ENCODE measurements around the gene TAF1B.

The TAF1B gene

DNA sequence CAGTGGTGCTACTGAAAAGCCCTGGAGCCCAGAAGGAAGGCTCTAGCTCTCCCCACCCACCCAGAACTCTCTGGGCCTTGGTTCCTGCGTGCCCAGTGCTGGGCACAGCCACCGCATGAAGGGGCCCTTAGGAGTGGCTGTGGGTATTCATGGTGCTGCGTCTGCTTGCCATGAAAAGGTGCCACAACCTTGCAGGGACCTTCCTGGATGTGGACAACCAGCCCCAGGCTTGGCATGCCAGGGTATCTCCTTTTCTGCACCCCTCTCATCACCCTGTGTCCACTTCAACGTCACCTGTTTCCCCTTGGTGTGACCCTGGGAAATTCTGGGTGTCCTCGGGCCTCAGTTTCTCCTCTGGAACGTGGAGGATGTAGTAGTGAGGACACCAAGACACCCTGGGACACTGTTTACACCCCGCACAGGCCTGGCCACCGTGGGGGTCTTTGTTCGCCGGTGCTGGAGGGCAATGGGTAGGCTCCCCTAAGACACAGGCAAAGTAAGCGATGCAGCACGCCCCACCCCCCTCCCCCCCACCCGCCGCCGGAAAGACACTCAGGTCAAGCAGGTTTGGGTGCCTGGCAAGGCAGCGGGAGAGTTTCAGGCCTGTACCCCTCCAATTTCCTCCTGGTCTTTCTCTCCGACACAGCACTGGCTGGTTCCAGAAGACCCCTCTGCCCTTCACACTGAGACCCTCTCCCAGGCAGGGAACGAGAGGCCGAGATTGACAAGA, 34.8 kb upstream of the TAF1B start:
- no peak for DNase-seq

DNA sequence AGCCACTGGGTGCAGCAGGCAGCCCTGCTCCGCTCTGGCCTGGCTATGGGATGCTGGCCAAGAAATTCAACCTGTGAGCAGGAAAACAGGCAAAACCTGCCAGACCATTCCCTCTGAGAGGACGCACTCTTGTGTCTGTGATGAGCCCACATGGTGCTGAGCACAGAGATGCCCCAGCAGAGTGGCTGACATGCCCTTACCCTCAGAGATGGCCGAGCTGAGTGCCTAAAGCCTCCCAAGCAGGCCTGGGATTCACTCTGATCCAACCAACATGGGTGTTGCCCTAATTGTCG, 34.3 kb upstream of the TAF1B start:
- no peak for DNase-seq

DNA sequence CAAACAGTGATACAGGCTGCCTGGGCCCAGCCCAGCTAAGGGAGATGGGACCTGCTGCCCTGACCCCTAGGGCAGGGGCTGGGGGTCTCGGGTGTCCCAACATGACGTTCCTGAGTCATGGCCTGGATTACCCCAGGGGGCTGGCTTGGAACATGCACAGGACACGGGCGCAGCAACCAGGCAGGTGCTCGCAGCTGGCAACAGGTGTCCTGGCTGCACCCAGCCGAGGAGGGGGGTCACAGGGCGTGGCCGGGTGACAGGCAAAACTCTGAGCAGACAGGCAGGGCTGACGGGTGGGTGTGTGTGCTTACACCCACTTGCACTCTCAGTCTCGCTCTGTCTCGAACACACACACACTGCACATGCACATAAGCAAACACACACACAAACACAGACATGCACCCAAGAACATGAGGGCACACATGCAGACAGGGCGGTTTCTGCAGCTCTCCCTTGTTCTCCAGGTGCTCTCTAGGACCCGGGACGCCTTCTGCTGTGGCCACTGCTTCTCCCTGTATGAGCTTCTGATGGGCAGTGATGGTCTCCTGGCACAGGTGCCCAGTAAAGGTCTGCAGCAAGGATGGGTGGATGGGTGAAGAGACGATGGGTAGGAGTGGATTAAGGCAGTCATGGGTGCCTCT, 33.7 kb upstream of the TAF1B start:
- no peak for DNase-seq

DNA sequence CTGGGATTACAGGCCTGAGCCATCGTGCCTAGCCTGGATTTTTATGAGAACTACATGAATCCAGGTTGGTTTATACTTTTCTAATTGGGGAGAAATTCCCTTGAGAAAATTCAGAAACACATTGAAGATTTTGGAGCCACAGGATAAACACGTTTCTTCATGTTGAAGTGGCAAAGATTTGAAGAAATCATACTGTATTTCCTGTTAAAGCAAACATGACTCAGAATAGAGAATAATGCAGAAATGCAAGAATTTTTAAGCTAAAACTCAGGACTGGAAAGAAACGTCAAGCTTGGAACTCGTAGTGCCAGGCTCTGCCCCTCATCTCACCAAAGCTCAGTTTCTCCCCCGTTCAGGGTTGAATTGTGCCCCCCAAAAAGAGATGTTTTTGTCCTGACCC, 32.1 kb upstream of the TAF1B start:
- DNase-seq = no peak

DNA sequence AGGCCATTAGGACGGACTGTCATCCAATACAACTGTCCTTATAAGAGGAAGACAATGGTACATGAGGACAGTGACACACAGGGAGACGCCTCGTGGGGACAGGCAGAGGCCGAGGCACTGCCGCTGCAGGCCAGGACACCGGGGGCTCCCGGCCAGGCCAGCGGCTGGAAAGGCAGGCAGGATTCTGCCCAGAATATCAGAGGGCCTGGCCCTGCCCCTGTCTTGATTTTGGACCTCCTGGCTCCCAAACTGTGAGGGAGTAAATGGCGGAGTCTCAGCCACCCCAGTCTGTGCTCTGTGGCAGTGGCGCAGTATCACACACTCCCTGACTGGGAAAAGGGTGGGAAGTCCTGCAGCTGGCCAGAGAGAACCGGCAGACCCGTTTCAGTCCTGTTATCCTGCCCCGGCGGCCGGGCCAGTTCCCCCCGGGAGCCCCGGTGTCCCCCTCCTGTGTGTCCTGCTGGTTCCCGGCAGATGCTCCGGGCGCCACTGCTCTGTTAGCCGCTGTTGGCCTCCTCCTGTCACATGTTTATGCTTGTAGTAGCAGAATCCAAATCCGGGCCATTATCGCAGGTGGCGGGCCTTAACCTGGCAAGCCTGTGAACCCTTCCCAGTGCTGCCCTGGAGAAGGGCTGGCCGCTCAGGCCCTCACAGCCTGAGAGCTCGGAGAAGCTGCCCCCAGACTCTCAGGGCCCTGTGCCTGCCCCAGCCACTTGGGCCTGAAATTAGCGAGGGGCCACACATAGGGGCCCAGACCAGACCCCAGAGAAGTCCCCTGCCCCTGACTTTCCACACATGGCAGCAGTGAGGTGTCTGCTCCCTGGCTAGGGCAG, 31.4 kb upstream of the TAF1B start:
- no peak for DNase-seq

DNA sequence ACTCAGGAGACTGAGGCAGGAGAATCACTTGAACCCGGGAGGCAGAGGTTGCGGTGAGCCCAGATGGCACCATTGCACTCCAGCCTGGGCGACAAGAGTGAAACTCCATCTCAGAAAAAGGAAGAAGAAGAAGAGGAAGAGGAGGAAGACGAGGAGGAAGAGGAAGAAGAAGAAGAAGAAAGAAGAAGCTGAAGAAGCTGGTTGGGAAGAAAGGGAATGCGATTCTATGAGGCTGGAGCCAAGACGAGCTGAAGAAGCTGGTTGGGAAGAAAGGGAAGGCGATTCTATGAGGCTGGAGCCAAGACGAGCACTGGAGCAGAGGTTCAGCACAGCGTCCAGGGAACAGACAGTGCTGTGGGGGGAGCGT, 30.3 kb upstream of the TAF1B start:
- DNase-seq = no peak

DNA sequence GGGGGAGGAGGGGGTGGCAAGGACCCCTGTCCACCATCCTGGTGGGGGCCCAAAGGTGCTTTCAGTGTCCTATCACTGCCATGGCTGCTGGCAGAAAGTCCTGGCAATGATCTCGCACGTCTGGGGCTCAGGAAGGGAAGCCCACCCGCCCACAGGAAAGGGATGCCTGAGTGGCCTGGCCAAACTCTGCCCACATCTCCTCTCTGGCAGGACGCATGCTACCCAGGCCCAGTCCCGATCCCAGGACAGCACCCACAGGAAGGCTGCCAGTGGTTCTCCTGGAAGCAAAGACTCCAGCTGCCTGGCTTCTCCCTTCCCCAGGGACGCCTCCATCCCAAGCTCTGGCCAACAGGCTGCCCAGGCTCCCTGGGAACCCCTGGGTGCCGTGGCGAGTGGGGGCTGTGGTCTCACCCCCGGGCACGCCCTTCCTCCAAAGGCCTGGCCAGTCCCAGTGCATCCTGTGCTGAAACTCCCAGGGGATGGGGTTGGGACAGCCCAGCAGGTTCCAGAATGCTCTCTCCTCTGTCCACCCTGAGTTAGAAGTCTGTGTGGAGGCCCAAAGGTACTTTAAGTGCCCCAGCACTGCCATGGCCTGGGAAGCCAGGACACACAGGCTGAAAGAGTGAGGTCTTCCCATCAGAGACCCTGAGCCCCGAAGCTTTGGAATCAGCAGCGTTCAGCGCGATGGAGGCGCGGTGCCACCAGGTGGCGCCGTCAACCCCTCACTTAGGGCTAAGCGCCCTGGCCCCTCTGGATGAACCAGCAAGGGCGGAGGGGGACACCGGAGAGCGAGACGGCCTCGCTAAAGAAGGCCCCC, 29.8 kb upstream of the TAF1B start:
- peak; percentile 80 to 83 for DNase-seq

DNA sequence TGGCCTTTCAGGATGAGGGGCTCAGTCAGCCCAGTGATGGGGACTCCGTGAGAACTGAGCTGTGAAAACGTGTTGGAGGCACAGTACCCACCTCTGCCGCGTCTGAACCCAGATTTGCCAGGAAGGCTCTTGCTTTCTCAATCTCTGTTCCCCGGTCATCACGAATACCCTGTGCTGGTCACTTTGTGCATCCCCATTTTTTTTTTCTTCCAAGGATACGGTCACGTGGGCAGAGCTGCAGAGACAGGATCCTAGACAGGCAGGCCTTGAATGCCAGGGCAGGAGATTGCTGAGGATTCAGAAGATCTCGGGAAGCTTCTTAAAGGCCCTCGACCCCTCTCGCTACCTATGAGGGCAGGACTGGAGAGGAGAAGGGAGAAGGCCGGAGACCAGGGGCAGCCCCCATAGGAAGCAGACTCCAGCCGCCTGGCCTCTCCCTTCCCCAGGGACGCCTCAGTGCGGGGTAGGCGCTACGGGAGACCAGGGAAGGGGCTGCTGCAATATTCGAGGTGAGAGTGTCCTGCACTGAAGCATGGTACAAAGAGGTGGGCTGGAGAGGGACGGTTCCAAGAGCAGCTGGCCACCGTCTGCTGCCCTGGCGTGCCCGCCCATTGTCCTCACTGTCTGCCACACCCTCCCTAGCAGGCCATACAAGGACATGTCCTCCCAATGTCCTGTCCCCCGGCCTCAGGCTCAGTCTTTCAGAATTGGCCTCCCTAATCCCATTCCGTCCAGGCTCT, 29.0 kb upstream of the TAF1B start:
- no peak for DNase-seq

DNA sequence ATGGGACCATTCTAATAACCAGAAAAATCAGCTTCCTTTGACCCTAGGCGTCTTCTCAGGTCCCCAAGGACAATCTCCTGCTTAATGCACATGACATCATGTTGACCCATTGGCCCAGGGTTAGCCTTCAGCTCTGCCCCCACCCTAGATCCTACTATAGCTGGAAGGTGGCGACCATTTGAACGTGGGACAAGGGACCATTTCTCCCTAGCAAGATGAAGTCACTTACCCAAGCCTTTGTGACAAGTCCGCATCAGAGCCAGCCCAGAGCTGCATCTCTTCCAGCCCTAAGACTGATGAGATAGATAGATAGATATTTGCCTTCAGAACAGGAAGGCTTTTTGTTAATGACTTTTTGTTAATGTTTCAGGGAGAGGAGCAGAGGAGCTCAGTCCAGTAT, 28.2 kb upstream of the TAF1B start:
- DNase-seq = no peak

DNA sequence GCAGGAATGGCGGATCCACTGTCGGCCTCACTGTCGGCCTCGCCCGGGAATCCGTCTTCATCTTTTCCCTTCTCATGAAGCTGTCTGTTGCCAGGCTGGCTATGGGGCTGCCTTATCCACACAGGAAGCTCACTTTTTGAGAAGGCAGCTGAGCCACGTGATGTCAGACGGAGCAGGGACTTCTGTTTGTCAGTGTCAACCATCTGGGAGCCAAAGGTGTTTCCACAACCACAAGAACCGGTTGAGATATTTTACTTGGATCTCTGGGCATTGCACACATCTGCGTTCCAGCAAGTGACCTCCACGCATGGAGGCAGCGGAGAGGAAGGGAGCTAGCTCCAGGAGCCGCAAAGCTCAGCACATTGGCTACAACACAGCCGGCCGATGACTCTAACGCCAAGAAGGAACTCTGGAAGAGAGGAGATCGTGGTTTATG, 27.4 kb upstream of the TAF1B start:
- no peak for DNase-seq

DNA sequence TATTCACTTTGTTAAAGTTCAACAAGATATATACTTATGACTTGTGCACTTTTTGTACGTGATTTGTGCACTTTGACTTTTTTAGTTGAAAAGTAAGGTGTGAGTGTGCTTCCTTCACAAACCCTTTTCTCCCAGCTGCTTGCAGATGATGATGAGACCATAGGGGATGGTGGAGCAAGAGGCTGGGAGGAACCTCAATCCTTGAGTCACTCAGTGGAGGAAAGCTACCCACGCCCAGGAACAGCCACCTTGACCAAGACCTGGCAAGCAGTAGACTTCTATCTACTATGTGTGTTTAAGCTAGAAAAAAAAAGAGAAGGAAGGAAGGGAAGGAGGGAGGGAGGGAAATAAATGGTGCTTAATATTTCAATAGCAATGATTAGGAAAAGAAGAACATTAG, 25.2 kb upstream of the TAF1B start:
- DNase-seq = no peak

DNA sequence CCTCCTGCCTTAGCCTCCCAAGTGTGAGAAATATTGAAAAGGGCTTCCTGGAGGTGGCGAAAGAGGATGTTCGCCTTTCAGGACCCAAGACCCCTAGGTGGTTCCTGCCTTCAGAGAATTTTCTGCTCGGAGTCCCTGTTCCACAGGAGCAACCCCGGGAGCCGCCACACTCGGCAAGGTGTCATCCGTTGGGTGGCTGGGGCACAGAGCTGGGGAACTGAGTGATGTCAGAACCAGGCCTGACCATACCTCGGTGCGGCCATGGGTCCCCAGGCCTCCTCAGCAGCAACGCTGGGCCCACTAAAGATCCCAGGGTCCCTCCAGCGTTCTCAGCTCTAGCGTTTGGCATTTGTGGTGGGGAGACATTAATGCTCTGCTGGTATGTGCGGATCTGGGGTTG, 23.7 kb upstream of the TAF1B start:
- no peak for DNase-seq

DNA sequence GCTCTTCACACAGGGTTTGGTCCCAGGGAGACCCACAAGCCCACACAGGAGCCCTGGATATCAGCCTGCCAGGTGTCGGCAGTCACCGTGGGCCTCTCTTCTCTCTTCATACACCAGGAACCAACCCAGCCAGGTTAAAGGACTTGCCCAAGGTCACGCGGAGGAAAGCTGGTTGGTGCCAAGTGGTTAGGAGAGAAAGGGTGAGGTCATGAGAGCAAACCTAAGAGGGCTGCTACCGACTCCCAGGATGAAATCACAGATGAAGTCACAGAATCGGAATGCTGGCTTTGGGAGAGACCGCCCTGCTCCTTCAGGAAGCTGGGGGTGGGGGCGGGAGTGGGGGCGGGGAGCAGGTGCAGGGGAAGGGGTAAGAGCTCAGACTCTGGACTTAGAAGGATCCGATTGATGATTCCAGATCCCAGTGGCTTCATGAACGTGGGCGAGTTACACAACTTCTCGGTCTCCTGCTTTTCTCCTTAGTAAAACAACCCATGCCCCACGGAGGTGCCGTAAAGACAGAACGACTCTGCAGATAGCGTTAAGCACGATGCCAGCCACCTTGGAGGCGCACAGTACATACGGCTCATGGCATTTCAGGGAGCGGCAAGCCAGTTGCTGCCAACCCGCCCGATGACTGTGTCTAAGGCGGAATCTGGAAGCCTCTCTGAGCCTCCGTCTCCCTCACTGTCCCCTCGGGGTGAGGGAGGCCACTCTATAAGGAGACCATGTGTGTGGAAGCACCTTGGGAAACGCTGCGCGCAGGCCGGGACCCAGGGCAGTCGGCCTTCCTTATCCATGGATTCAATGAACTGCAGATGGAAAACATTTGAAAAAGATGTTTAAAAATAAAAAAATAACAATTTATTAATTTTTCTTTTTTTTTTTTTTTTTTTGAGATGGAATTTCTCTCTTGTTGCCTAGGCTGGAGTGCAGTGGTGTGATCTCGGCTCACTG, 23.0 kb upstream of the TAF1B start:
- DNase-seq = no peak

DNA sequence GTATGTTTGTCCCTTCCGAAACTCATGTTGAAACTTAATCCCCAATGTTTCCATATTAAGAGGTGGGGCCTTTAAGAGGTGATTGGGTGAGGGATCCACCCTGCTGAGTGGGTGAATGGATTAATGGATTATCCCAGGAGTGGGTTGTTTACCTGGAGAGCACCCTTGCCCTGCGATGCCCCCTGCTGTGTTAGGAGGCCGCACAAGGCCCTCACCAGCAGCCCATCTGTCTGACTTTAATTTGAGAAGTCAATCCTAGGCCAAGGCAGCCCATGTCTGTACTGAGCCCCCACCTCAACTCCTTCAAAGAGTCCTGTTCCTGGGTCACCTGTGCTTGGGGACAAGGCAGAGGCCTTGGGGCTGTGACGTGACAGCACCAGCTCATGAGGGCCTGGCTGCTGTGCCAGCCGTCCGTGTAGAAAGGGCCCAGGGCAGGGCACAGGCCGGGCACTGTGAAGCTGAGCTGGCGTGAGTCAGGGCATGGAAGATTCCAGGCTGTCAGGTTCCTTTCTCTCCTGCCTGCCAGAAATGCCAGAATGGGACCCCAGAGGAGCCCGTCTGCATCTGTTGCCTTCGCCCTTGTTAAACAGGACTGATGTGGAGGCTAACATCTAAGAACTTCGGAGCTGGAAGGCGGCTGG, 21.3 kb upstream of the TAF1B start:
- DNase-seq = no peak

DNA sequence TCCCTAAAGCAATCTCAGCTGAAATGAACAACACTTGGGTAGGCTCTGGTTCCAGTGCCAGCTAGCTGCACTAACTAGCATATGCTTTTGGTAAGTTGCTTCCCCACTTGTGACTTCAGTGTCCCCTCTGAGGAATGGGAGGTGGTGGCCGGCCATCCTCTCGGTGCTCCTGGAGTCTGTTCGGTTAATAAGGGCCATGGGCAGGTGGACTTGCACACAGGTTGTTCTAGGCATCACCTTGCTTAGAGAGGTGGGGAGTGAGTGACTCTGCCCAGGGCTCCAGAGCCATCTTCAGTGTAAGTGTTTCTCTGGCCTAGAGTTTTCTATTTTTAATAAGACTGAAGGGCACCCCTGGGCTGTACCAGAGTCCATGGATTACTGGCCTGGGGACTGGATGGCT, 18.8 kb upstream of the TAF1B start:
- DNase-seq = no peak

DNA sequence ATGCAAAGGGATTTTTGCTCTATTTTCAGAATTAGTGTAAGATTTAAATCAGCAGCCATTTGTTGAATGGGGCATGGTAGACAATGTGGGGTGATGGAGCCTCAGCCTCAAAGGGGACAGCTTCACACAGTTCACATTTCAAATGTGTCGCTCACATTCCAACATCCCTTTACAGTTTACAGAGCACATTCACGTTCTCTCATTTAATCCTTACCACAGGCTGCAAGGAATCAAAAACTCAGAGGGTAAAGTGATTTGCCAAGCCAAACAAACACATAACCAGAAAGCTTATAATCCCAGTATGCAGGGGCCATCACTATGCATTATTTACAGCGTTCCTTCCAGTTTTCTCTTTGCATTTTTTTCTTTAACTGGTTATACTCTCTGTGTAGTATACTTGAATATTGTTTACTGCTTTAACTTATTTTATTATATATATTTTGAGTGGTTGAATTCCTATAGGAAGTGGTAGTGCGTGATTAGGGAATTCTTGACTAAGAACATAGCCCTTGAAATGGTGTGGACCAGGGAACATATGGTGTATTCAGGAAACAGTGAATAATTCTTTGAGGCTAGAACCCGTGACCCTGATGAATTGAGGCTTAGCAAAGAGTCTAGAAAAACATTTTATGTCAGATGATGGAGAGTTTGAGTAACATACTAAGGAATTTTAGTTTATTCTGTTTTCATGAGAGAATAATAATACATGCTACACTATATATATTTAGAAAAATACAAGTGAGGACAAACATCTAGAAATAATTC, 18.1 kb upstream of the TAF1B start:
- no peak for DNase-seq

DNA sequence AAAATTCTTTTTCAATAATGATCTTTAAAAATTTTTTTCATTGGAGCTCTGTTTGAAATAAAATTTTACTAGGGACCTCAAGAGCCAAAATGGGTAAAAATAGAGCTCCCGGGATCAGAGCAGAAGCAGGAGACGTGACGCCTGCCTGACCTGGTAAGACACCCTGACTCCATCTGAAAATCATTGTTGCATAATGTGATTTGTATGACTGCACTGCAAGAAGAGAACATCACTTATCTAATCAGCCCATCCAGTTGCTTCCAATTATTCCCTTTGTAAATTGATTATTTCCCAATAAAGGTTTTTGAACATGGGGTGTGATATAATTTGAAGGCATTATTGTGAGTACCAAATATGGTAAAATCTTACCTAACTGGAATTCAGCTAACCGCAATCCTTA, 17.1 kb upstream of the TAF1B start:
- DNase-seq = no peak

DNA sequence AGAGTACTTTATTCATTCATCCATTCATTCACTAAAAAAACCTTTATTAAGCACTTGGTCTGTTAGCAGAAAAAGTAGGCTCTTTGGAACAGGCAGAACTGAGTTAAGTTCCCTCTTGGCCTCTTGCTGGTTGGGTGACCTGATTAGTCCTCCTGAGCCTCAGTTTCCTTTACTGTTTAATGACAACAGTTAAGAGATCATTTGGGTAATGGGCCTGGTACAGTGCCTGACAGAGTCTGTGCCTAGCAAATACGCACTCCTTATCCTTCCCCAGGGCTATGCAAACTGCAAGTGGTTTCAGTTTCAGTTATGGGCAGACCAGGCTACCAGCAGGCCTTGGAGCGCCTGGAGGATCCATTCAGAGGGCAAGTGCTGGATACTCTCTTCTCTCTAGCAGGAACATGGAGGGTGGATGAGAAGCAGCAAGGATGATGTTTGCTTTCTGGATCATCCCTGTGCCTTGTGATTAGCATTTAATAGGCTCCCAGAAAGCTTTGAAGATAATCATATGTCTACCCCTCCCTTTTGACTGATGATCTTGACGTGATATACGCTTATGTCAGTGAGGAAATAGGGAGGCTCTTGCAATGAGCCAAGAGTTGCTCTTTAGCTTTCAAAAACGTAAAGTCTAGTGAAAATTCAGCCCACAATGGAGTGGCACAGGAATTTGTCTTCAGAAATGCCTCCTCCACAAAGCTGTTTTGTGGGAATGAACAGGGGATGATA, 12.4 kb upstream of the TAF1B start:
- no peak for DNase-seq

DNA sequence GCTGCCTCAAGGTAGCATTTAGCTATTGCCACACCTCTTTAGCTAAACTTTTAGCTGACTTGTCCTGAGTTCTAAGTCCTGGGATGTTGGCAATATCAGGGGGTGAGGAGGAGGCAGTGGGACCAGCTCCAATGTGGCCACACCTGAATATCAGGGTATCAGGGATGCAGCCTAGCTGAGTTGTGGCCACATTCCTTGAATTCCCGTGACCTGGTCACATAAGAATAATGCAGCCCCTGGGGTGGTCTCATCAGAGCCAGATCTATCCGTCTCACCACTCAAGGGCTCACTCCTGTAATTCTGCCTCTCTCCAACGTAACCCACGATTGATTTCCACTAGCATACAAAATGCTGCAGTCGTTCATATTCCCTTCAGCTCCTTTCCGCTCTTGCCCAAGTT, 11.6 kb upstream of the TAF1B start:
- no peak for DNase-seq

Measured in activated CD4-positive, alpha-beta T cell treated with anti-CD3 and anti-CD28 coated beads, Interleukin-2, amount 50 U/mL, for 48 hours (primary cell).